HUES64 (cell line): Measurements from ENCODE around the gene DNAJB12. TPM values are rescaled to one million over a fixed set of nuclear protein-coding genes. Genes with fewer than 3 reads are reported as not detected.
"Not testable (repeated sequence)": the region's sequence is repeated elsewhere in the genome, so short reads cannot be mapped to it uniquely, and the experiment has no call there.

Experiments used
- H3K27ac ChIP-seq: 2 replicates; pipeline ENCODE4 v1.7.0; 2013; ENCODE audit warnings: low read depth, low read length, inconsistent platforms
- H3K27me3 ChIP-seq: 2 replicates; pipeline ENCODE4 v1.6.1; 2013; ENCODE audit warnings: mild to moderate bottlenecking, low read length; ENCODE audit not compliant: insufficient read depth
- H3K36me3 ChIP-seq: 2 replicates; pipeline ENCODE4 v1.6.1; 2013; ENCODE audit warnings: mild to moderate bottlenecking, low read length; ENCODE audit not compliant: insufficient read depth
- H3K4me1 ChIP-seq: 2 replicates; pipeline ENCODE4 v1.6.1; 2013; ENCODE audit warnings: mild to moderate bottlenecking, low read length, moderate library complexity; ENCODE audit not compliant: insufficient read depth
- H3K4me3 ChIP-seq: 2 replicates; pipeline ENCODE4 v1.5.1; 2013; ENCODE audit warnings: mild to moderate bottlenecking, low read length, moderate library complexity
- H3K9ac ChIP-seq: 2 replicates; pipeline ENCODE4 v1.6.1; 2013; ENCODE audit warnings: mild to moderate bottlenecking, low read depth, low read length
- H3K9me3 ChIP-seq: 2 replicates; pipeline ENCODE4 v1.6.1; 2013; ENCODE audit warnings: low read depth, low read length; ENCODE audit not compliant: insufficient read depth
- WGBS: fragments of 150-250, 120-280 bp; methylation state at CpG from one replicate; pipeline ENCODE4 v1.1.7; 2013; ENCODE audit warnings: missing lambda C conversion rate; 5-methylcytosine and 5-hydroxymethylcytosine counted together
- polyA plus RNA-seq, 2 experiments: library from polyadenylated mRNA; stranded (reverse); fragments of 50-300 nt; gene quantifications; one replicate each; pipeline ENCODE4 v1.2.3, GENCODE V29; 2013

Gene DNAJB12
- polyA plus RNA-seq (2013, experiment 1 of 2), result 14.8 TPM
- 13.7 TPM for polyA plus RNA-seq (2013, experiment 2 of 2)

GRCh38 chr10:72354356-72355213 is at the start of gene DNAJB12:
Gene DNAJB12, minus strand, starts transcription at chr10:72354919. Its CDS starts 22 bp downstream, at chr10:72354897.
- peaks cover 9% of the 10 kb centered on the region; the same call in 1 of the 2 replicates for H3K36me3 ChIP-seq

GRCh38 chr10:72395581-72395980 is 40.9 kb upstream of the DNAJB12 start:
- H3K36me3 ChIP-seq, H3K4me3 ChIP-seq, H3K4me1 ChIP-seq, H3K27me3 ChIP-seq, H3K27ac ChIP-seq, H3K9ac ChIP-seq, H3K9me3 ChIP-seq: not testable (repeated sequence)
- 76% methylated on average over 3 of the region's 3 CpGs for WGBS

More at GRCh38 chr10:72354356-72355213, at the start of gene DNAJB12:
- Histone ChIP-seq H3K4me1 (peaks cover 16% of the 10 kb centered on the region; the same call in 1 of the 2 replicates), H3K27ac (peak within 1 kb of the TSS; percentile 97), H3K9me3 (no peaks in the 10 kb centered on the region), H3K9ac (peak within 1 kb of the TSS; percentile 97), H3K27me3 (no peaks in the 10 kb centered on the region), H3K4me3 (peak within 1 kb of the TSS; percentile 82)
- WGBS, result under 1% methylated on average over 73 of the region's 74 CpGs

DNA sequence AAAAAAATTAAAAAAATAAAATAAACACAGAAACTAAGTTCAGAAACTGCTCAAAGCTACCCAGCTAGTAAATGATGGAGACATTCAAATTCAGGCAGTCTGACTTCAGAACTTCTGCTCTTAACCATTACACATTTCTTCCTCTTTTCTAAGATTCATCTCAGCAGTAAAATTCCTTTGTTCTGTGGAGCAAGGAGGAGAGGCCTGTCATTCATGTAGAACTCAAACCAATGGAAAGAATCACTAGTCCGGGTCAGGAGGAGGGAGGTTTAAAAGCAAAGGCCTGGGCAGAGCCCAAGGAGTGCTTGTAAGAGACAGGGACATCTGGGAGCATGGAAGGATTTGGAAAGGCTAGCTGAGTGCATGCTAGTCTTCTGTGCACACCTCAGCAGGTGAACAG is 37.9 kb upstream of the DNAJB12 start:
- 88% methylated on average over 1 of the region's 1 CpG for WGBS
- Histone ChIP-seq H3K27ac (no peak overlapping the region), H3K9me3 (no peaks in the 10 kb centered on the region), H3K9ac (no peak overlapping the region), H3K27me3 (no peaks in the 10 kb centered on the region), H3K4me1 (no peaks in the 10 kb centered on the region), H3K36me3 (no peaks in the 10 kb centered on the region), H3K4me3 (no peak overlapping the region)

DNA sequence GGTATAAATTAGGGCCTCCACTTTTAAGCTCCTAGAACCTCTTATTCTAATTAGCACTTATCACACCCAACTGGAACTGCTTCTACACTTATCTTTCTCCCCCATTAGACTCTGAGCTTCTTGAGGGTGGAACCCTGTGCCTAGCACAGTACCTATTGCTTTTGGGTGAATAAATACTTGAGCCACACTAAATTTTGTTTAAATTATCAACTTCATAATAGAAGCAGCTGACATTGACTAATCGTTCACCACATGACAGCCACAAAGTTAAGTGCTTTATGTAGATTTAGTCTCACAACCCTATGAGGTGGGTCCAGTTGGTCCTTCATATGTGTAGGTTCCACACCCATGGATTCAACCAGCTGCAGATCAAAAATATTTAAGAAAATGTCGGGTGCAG is 36.0 kb upstream of the DNAJB12 start:
- H3K27me3 ChIP-seq, result no peaks in the 10 kb centered on the region
- no peak overlapping the region for H3K27ac ChIP-seq
- no peak overlapping the region for H3K9ac ChIP-seq
- H3K9me3 ChIP-seq, result no peaks in the 10 kb centered on the region
- 99% methylated on average over 2 of the region's 2 CpGs for WGBS
- H3K4me1 ChIP-seq, result peaks cover 3% of the 10 kb centered on the region; the same call in 1 of the 2 replicates
- H3K36me3 ChIP-seq, result no peaks in the 10 kb centered on the region
- H3K4me3 ChIP-seq, result no peak overlapping the region

DNA sequence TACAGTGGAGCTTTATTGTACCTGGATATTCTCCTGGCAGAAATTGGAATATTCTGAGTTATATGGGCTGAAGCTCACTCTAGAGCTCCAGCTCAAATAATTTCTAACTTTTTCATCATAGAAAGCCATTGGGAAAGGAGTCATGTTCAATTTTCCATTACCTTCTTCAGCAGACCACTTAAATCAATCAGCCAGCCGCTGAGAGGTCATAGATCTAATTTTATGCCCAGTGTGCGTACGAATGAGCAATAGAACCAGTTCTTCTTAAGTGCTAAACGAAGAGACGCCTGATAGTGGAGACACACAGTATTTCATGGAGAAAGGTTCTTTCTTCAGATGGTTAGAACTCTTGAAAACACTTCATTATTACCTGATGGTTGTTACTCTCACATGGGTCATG is 35.0 kb upstream of the DNAJB12 start:
- Histone ChIP-seq H3K9me3 (no peaks in the 10 kb centered on the region), H3K36me3 (no peaks in the 10 kb centered on the region), H3K27me3 (no peaks in the 10 kb centered on the region), H3K27ac (no peak overlapping the region), H3K9ac (no peak overlapping the region), H3K4me3 (no peak overlapping the region), H3K4me1 (peaks cover 7% of the 10 kb centered on the region)
- WGBS, result 95% methylated on average over 5 of the region's 5 CpGs

GRCh38 chr10:72389014-72389413 is 34.3 kb upstream of the DNAJB12 start:
- H3K27me3 ChIP-seq, result no peaks in the 10 kb centered on the region
- no peaks in the 10 kb centered on the region for H3K36me3 ChIP-seq
- no peak overlapping the region for H3K27ac ChIP-seq
- H3K4me1 ChIP-seq, result peaks cover 11% of the 10 kb centered on the region
- no peak overlapping the region for H3K9ac ChIP-seq
- H3K4me3 ChIP-seq, result no peak overlapping the region
- 88% methylated on average over 1 of the region's 1 CpG for WGBS
- no peaks in the 10 kb centered on the region for H3K9me3 ChIP-seq

- Histone ChIP-seq H3K4me3 (no peak overlapping the region), H3K4me1 (peaks cover 11% of the 10 kb centered on the region), H3K9me3 (no peaks in the 10 kb centered on the region), H3K36me3 (no peaks in the 10 kb centered on the region), H3K27me3 (no peaks in the 10 kb centered on the region), H3K27ac (no peak overlapping the region), H3K9ac (no peak overlapping the region)
- WGBS, result 96% methylated on average over 4 of the region's 5 CpGs
Observed at GRCh38 chr10:72388062-72388461, 33.3 kb upstream of the DNAJB12 start.

DNA sequence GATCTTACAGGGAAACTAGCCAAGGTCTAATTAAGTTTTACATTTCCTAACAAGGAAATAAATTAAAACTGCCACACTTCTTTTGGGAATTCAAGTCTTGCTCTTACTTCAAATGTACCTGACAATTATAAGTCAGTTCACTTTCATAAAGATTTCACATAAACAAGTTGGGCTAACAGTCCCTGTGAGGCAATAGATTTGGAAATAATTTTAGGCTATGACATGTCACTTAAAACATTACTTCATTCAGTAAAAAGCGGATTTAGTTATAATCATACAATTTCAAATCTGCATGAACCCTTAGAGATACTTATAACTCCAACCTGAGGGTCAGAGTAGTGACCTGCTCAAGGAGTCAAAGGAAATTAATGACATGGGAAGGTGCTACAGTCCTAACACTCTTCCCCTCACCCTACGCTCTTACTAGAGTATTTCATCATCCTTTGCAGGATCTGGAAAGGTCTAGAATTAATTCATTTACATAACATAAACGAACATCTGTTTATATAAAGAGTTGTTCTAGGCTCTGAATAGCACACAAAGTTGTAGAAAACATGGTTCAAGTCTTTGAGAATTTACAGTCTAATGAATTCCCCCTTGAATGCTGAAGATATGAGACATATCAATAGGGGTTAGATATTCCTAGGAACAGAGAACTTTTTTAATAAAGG is 32.3 kb upstream of the DNAJB12 start:
- H3K27me3 ChIP-seq, result no peaks in the 10 kb centered on the region
- H3K4me1 ChIP-seq, result peaks cover 11% of the 10 kb centered on the region
- H3K4me3 ChIP-seq, result no peak overlapping the region
- WGBS, result no CpG with 5 or more reads among the region's 3 CpGs
- H3K9ac ChIP-seq, result no peak overlapping the region
- no peaks in the 10 kb centered on the region for H3K36me3 ChIP-seq
- no peak overlapping the region for H3K27ac ChIP-seq
- no peaks in the 10 kb centered on the region for H3K9me3 ChIP-seq

DNA sequence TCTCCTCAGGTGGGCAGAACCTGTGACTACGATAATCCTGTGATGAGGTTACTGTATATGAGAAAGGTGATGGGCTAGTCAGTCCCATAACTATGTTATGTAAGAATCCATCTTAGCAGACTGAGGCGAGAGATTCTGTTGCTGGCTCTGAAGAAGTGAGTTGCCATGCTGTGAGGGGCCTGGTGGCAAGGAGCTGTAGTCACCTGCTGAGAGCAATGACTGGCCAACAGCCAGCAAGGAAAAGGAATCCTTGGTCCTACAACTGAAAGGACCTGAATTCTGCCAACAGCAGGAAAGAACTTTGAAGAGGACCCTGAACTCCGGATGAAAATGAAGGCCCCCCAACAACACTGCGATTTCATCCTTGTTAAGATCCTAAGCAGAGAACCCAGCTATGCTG is 31.0 kb upstream of the DNAJB12 start:
- WGBS, result 91% methylated on average over 4 of the region's 4 CpGs
- H3K9ac ChIP-seq, result no peak overlapping the region

GRCh38 chr10:72384982-72385381 is 30.3 kb upstream of the DNAJB12 start:
- WGBS, result 92% methylated on average over 7 of the region's 7 CpGs
- H3K9ac ChIP-seq, H3K36me3 ChIP-seq, H3K4me3 ChIP-seq, H3K9me3 ChIP-seq, H3K27ac ChIP-seq, H3K27me3 ChIP-seq: not testable (repeated sequence)
- H3K4me1 ChIP-seq, result peaks cover 17% of the 10 kb centered on the region

More for the DNA sequence above, 31.0 kb upstream of the DNAJB12 start:
- no peaks in the 10 kb centered on the region for H3K36me3 ChIP-seq
- no peaks in the 10 kb centered on the region for H3K27me3 ChIP-seq
- no peak overlapping the region for H3K27ac ChIP-seq
- H3K4me1 ChIP-seq, result peaks cover 17% of the 10 kb centered on the region
- no peak overlapping the region for H3K4me3 ChIP-seq
- no peaks in the 10 kb centered on the region for H3K9me3 ChIP-seq

DNA sequence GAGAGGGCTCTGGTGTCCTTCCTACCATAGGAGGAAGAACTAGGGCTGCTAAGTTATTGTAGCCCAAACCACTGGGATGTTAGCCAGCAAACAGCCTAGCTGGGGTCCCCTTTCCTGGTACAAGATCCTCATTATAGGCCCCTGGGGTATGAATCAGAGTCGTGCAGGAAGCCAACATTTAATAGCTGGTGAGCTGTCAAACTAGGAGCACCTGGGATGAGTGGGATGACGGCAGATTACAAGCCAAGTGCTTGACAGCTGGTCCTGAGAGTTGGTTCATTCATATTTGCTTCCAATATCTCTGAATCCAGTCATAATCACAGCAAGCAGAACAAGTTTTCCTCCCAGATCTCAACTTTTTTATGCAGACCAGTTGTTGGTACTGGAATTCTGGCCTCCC is 25.1 kb upstream of the DNAJB12 start:
- Histone ChIP-seq H3K4me1 (peaks cover 20% of the 10 kb centered on the region), H3K27me3 (no peaks in the 10 kb centered on the region), H3K4me3 (no peak overlapping the region), H3K27ac (no peak overlapping the region), H3K36me3 (no peaks in the 10 kb centered on the region), H3K9me3 (no peaks in the 10 kb centered on the region), H3K9ac (no peak overlapping the region)
- WGBS, result 89% methylated on average over 2 of the region's 2 CpGs
